ENCODE measurements around the gene LARP4B.

LARP4B gene

DNA sequence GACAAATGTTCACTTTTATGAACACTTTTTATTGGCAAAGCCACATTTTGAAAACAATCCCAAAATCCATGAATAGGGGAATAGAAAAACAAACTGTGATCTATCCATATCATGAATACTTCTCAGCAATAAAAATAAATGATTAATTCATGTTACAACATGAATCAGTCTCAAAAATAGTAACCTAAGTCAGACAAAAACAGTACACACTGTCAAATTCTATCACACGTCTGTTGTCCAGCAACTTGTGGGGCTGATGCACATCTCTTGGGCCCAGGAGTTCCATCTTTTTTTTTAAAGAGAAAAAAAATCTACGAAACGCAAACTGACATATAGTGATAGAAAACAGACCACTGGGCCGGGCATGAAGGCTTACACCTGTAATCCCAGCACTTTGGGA lies 71.0 kb downstream of the LARP4B start:
- no peak for DNase-seq

GRCh38 chr10:856416-857157 lies 74.9 kb downstream of the LARP4B start:
- no peak for DNase-seq

GRCh38 chr10:855671-856070 lies 75.8 kb downstream of the LARP4B start:
- DNase-seq: no peak

DNA sequence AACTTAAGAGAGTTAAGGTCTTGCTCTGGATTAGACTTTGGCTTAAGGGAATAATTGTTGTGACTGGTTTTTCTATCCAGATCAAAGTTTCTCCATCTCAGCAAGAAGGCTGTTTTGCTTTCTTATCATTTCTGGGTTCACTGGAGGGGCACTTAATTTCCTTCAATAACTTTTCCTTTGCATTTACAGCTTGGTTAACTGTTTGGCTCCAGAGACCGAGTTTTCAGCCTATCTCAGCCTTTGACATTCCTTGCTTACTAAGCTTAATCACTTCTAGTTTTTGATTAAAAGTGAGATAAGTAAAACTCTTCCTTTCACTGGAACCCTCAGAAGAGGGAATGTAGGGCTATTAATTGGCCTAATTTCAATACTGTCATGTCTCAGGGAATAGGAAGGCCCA lies 76.4 kb downstream of the LARP4B start:
- DNase-seq: no peak

GRCh38 chr10:853017-853416 lies 78.5 kb downstream of the LARP4B start:
- DNase-seq: no peak

- DNase-seq: no peak
Measured at GRCh38 chr10:852386-852785, 79.1 kb downstream of the LARP4B start.

DNA sequence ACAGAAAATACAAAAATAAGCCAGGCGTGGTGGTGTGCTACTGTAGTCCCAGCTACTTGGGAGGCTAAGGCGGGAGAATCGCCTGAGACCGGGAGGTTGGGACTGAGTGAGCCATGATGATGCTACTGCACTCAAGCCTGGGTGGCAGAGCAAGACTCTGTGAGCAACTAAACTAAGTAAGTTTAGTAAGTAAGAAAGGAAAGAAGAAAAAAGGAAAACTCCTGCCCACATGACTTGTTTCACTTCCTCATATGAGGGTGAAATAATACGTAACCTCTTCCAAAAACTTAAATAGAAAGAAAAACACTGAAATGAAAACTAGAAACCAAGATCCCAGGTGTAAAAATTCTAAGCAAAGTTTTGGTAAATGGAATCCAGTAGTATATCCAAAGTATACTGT lies 79.6 kb downstream of the LARP4B start:
- no peak for DNase-seq

- no peak for DNase-seq
Measured at GRCh38 chr10:850093-850492, 81.4 kb downstream of the LARP4B start.

DNA sequence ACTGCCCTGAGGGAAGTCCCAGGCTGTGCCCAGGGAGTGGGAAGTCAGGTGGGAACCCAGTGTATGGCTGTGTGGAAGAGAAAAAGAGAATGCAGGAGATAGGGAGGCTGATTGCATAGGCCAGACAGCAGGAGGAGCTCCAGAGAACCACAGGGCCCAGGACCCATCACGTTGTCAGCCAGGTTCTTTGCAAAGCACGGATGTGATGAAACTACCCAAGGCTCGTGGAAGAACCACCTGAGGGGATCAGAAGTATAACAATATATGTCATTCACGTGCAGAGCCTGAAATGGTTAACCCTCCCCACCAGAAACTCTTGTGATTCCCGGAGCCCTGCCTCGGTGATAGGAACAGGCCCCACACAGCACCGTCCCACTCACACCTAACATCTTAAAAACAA lies 83.6 kb downstream of the LARP4B start:
- no peak for DNase-seq

GRCh38 chr10:846126-846685 lies 85.3 kb downstream of the LARP4B start:
- DNase-seq: no peak

DNA sequence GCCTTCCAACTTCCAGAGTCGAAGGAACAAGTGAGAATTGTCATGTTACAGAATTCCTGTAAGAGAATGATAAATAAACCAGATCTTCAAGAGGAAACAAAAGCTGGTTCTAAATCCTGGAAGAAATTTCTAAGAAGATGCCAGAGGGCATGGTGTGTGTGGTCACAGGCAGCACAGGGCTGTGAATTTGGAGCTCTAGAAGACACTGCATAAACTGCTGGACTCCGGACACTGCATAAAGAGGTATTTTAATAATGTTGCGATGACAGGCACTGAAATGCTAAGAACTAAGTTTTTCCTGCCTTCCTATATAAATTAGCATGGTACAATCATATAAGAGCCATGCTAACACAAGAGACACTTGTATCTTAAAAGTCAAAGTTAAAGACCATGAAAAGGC lies 86.0 kb downstream of the LARP4B start:
- DNase-seq: no peak

DNA sequence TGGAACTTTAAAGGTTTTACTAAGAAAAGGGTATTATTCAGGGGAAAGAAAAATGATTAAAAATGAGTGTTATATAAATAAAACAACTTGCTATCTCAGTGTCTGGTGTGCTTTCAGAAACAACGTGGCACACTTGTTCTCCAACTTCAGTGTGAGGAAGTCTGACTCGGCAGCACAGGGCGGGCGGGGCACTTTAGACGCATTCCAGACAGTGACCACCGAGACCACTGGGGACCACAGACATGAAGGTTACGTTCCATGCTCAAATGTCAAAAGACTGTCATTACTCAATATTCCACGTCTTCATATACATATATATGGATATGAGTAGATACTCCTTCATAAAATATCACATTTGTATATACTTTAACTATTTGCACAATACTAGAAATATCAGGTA lies 87.0 kb downstream of the LARP4B start:
- DNase-seq: no peak

- DNase-seq: no peak
Measured at GRCh38 chr10:843703-844102, 87.8 kb downstream of the LARP4B start.

DNA sequence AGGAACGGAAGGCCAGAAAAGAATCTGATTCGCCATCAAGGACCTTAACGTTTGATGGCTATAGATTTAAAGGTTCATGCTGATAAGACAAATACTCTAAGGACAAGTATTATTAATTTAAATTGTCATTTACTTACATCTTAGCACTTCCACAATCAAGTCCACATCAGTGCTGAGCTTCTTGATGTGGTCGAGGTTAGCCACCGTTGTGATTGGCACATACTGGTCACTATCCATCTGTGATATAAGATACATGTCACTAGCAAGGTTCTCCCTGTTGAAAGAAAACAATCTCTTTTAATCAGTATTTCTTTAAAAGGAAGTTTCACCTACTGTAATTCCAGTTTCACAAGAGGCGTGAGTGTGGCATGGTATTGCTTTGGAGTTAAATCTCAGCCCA lies 88.7 kb downstream of the LARP4B start:
- DNase-seq: no peak

GRCh38 chr10:841535-841934 lies 90.0 kb downstream of the LARP4B start:
- DNase-seq: no peak

DNA sequence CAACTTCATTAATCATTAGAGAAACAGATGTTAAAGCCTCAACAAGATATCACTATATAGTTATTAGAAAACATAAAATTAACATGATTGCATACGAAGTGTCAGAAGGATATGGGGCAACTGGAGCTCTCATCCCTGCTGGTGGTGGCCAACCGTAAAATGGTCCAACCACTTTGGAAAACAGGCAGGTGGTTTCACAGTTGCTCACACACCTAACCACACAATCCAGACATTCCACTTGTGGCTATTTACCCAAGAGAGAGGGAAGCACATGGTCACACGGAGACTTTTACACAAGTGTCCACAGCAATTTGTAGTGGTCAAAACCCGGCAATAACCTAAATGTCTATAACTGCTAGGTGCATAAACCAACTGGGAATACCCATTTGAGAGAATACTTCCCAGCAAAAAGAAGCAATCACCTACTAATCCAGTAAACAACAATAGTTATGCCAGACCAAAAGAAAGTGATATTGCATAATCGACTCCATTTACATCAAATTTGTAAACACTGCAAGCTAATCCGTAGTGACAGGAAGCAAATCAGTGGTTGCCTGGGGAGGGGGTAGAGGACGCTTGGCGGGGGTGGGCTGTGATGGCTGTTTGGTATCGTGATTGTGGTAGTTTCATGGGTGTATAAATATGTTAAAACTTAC lies 91.8 kb downstream of the LARP4B start:
- DNase-seq: no peak

DNA sequence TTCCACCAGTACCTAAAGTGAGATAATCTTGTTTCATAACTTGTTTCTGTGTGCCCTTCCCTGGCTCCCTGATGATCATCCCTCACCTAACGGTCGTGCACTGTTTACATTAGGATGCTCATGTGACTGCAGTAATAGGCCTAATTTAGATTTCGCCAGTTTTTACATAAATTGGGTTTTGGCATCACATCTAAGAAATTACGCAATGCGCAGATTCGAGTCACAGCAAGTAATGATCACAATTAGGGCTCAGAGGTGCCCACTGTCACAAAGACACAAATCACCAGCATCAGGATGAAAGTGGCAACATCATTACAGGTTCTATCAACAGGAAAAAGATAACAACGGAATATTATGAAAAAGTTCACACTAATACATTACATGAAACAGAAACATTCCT lies 94.7 kb downstream of the LARP4B start:
- no peak for DNase-seq

GRCh38 chr10:834493-834892 lies 97.0 kb downstream of the LARP4B start:
- no peak for DNase-seq

DNA sequence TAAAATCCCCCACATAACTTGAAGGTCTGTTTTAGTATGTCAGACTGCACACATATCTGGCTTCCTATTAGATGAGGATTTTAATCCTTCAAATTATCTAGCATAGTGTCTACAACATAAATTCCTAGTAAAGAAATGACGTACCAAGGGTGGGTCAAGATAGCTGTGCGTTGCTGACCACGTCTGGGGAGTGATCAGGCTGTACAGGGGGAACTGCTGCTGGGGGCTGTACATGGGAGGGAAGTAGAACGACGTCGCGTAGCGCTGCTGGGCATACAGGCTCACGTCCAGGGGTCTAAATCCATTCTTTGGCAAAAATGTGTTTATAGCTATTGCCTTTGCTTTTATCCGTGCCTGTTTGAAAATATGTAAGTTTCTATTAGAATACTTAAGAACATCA lies 102.3 kb downstream of the LARP4B start:
- no peak for DNase-seq

GRCh38 chr10:828191-828590 lies 103.3 kb downstream of the LARP4B start:
- no peak for DNase-seq

DNA sequence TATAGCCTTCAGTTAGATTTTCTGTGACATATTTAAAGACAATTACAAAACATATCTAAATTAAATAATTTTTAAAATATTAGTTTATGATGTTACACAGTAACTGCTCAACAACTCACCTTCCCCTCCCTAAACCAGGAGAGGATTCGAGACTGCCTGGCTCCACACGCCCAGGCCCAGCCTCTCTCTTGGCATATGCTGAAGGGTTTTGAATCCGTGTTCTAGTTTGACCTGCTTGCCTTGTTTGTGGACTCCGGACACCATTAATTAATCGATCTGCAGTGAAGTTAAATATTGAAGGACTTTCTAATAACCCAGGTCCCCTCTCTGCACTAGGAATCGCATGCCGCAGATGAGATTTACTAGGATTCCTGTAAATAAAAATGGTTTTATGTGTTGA lies 106.6 kb downstream of the LARP4B start:
- no peak for DNase-seq

DNA sequence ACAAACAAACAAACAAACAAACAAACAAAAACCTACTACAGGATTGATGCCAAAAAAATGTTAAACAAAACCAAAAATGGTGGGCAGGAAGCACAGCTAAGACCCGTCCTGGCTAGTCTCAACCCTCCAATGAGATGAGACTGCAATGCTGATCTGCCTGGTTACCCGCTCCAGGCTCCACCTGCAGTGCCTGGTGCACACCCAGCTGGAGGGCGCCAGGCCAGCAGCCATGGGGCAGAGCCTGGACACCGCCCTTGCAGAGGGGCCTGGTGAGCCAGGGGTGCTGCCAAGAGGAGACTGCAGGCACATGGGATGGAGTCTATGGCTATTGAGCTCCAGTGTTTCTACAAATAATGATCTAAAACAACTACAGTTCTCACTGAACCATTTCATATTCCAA lies 107.0 kb downstream of the LARP4B start:
- no peak for DNase-seq

DNA sequence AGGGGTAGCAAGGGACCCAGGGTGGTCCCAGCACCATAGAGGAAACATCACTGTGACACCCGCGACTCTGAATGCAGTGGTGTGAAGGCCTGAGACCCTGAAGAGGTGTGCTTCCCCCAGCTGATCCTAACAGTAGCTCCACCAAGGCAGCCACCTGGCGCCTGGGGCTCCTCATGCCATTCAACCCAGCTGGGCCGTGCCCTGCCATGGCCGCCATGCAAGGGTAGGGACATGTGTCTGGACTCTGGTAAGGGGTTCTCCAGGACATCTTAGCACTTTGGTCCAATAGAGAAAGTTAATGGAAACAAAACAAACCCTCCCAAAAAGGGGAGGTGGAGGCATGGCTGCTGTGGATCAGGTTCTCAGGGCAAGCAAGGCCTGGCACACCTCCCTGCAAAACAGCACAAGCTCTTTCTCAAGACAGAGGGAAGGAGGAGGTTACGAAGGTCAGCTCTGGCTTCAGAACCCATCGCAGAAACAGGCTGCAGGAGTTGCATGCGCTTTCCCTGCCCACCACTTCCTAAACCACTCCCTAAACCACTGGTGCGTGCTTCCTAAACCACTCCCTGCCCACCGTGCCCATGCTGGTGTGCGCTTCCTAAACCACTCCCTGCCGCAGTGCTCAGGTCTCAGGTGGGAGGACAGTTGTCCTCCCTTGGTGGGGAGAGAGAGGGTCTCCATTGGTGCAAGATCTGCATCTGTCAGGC lies 108.7 kb downstream of the LARP4B start:
- DNase-seq: no peak

GRCh38 chr10:822197-822596 lies 109.3 kb downstream of the LARP4B start:
- DNase-seq: no peak

Data from NCI-H2171 (cell line).